HG02938 (cell line): Measurements from ENCODE around the gene LOXL4.
"Not testable (repeated sequence)": the region's sequence is repeated elsewhere in the genome, so short reads cannot be mapped to it uniquely, and the experiment has no call there.

ENCODE experiments used
- ATAC-seq: cut with Tn5 transposase; IDR thresholded peaks from one replicate; pipeline ENCODE4 v1.9.1; 2021; ENCODE audit warnings: mild to moderate bottlenecking, moderate library complexity; ENCODE audit not compliant: unreplicated experiment

Gene LOXL4

GRCh38 chr10:98246911-98247805, 20.8 kb downstream of the LOXL4 start:
- ATAC-seq = no peak

GRCh38 chr10:98244586-98244985, 23.4 kb downstream of the LOXL4 start:
- ATAC-seq = no peak

- no peak for ATAC-seq
Measured at GRCh38 chr10:98244141-98244540, 23.9 kb downstream of the LOXL4 start.

- no peak for ATAC-seq
Measured at GRCh38 chr10:98242823-98243222, 25.2 kb downstream of the LOXL4 start.

GRCh38 chr10:98240524-98240923, 27.5 kb downstream of the LOXL4 start:
- no peak for ATAC-seq

GRCh38 chr10:98238391-98238790, 29.6 kb downstream of the LOXL4 start:
- no peak for ATAC-seq

- no peak for ATAC-seq
Measured at GRCh38 chr10:98236862-98237261, 31.1 kb downstream of the LOXL4 start.

GRCh38 chr10:98235846-98236245, 32.1 kb downstream of the LOXL4 start:
- no peak for ATAC-seq

- ATAC-seq = no peak
Measured at GRCh38 chr10:98231417-98231816, 36.6 kb downstream of the LOXL4 start.

- ATAC-seq = not testable (repeated sequence)
Measured at GRCh38 chr10:98228266-98228665, 39.7 kb downstream of the LOXL4 start.

GRCh38 chr10:98227713-98228112, 40.3 kb downstream of the LOXL4 start:
- ATAC-seq = not testable (repeated sequence)

- no peak for ATAC-seq
Measured at GRCh38 chr10:98226508-98227144, 41.4 kb downstream of the LOXL4 start.

- no peak for ATAC-seq
Measured at GRCh38 chr10:98224996-98225395, 43.0 kb downstream of the LOXL4 start.

- ATAC-seq = no peak
Measured at GRCh38 chr10:98224509-98224908, 43.5 kb downstream of the LOXL4 start.

- ATAC-seq = no peak
Measured at GRCh38 chr10:98223874-98224273, 44.1 kb downstream of the LOXL4 start.

- ATAC-seq = no peak
Measured at GRCh38 chr10:98217801-98218200, 50.2 kb downstream of the LOXL4 start.

- no peak for ATAC-seq
Measured at GRCh38 chr10:98215373-98215772, 52.6 kb downstream of the LOXL4 start.

- ATAC-seq = no peak
Measured at GRCh38 chr10:98213740-98214139, 54.3 kb downstream of the LOXL4 start.

- ATAC-seq = no peak
Measured at GRCh38 chr10:98212196-98212595, 55.8 kb downstream of the LOXL4 start.

- ATAC-seq = no peak
Measured at GRCh38 chr10:98209441-98209840, 58.6 kb downstream of the LOXL4 start.

- ATAC-seq = no peak
Measured at GRCh38 chr10:98208925-98209324, 59.1 kb downstream of the LOXL4 start.

- no peak for ATAC-seq
Measured at GRCh38 chr10:98205351-98205750, 62.6 kb downstream of the LOXL4 start.
